ENCODE measurements around the gene MAD2L1BP. TPM values are rescaled to one million over a fixed set of nuclear protein-coding genes. Genes with fewer than 3 reads are reported as not detected.

MAD2L1BP gene
- total RNA-seq, 1 experiment from 2014 or later = 46.3 TPM

DNA sequence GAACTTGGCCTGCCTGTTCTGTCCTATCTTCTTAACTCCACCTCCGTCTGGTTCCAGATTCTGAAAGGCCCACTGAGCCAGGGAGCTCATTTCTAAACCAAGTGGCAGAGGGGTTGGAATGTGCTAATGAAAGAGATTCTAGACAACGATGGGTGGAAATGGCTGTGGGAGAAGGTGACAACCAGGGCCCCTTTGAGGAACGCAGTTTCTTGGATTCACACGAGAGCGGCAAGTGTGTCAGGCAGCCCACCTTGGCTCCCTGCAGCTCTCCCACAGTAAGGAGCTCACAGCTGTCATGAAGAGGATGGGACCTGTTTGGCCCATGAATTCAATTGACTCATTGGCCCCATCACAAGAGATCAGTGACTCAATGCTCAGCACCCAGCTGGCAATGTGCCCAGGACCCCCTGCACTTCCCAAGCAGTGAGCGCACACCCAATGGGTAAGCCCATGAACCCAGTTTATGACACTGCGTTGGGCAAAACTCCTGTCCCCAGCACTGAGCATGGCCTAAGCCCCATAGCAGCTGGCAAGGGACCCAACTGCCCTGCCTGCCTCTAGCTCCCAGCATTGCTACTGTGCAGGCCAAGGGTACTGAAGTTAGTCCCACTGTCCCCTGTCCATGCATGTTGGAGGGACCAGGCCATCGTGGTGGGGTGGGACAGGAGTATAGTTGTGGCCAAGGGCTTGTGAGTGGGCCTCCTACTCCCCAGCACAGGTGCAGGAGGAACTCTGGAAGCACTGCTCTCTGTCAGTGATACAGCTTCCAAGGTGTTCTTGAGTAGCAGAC, 35.6 kb downstream of the MAD2L1BP start:
- Histone ChIP-seq H4K8ac (replicated peaks; ENCODE audit: insufficient read length, low read depth, low read length) (no peak overlapping the region), H3K18ac (ENCODE audit: insufficient read length, low read depth, low read length) (no peak overlapping the region), H3K23ac (ENCODE audit: insufficient read length, low read depth, low read length) (no peak overlapping the region), H2BK15ac (ENCODE audit: low read depth, low read length) (no peak overlapping the region), H3K9ac (ENCODE audit: extremely low read depth, insufficient read length, low read length) (no peak overlapping the region), H2BK20ac (ENCODE audit: low read depth, low read length, poor library complexity, severe bottlenecking) (no peak overlapping the region), H2AK5ac (ENCODE audit: insufficient read length, low read length) (no peak overlapping the region), H4K91ac (ENCODE audit: insufficient read length, low read depth, low read length) (no peak overlapping the region), H3K4ac (ENCODE audit: low read depth, low read length) (no peak overlapping the region), H3K79me2 (ENCODE audit: insufficient read depth, low read length) (no peaks in the 10 kb centered on the region), H2BK120ac (ENCODE audit: low read depth, low read length, poor library complexity, severe bottlenecking) (no peak overlapping the region), H3K27me3 (ENCODE audit: insufficient read depth, low read length) (no peaks in the 10 kb centered on the region; the same call in 1 of the 2 replicates), H2BK5ac (ENCODE audit: insufficient read length, low read length) (no peak overlapping the region), H3K79me1 (ENCODE audit: insufficient read depth, low read depth, low read length, poor library complexity, severe bottlenecking) (no peaks in the 10 kb centered on the region), H3K23me2 (ENCODE audit: insufficient read length, low read depth, low read length, poor library complexity, severe bottlenecking) (no peaks in the 10 kb centered on the region), H4K5ac (ENCODE audit: insufficient read length, low read depth, low read length) (no peak overlapping the region), H3K56ac (ENCODE audit: insufficient read length, low read depth, low read length) (no peak overlapping the region), H3K4me1 (ENCODE audit: insufficient read depth, low read length) (peaks cover 4% of the 10 kb centered on the region), H3T11ph (ENCODE audit: low read length) (no peak overlapping the region), H2AFZ (ENCODE audit: low read length) (no peak overlapping the region), H3K4me2 (ENCODE audit: insufficient read depth, insufficient read length, low read length) (no peak overlapping the region), H3K9me3 (ENCODE audit: control insufficient read depth, low read depth, low read length) (no peaks in the 10 kb centered on the region), H3K27ac (ENCODE audit: insufficient read length, low read depth, low read length) (no peak overlapping the region), H4K20me1 (ENCODE audit: control insufficient read depth, insufficient read depth, insufficient read length) (no peaks in the 10 kb centered on the region), H3K14ac (ENCODE audit: insufficient read depth, low read length) (no peak overlapping the region), H2BK12ac (ENCODE audit: insufficient read length, low read depth, low read length) (no peak overlapping the region)
- DNase-seq = no peak
- no peak for TF ChIP-seq CTCF (conservative IDR thresholded peaks at IDR 0.05)
- Mint-ChIP-seq H3K27ac (peak overlapping the region in 1 of 3 experiments; percentile 63; a peak in 1 of 7 replicates), H3K9me3 (no peaks in the 10 kb centered on the region; a peak in 2 of 5 replicates), H3K27me3 (ENCODE audit: low read depth) (peaks cover 7% of the 10 kb centered on the region), H3K36me3 (ENCODE audit: insufficient read depth in 1 of 3, low read depth in 3 of 3) (peaks cover 29 to 59% (median 50%) of the 10 kb centered on the region in 3 experiments), H3K4me3 (no peak overlapping the region), H3K4me1 (peaks cover 32 to 39% of the 10 kb centered on the region in 2 experiments)
- WGBS (ENCODE audit: extremely low coverage, insufficient read length, low lambda C conversion rate) = no CpG with 5 or more reads among the region's 8 CpGs
